ENCODE results near the gene PRKACB. TPM values are rescaled to one million over a fixed set of nuclear protein-coding genes. Genes with fewer than 3 reads are reported as not detected.
A peak's percentile ranks its signal among the peaks of the same experiment; 100 is the strongest.

Gene PRKACB
- total and polyA plus RNA-seq, 10 of the 15 experiments (the other 5 are each of a cell fraction or from before 2014, with no cell fraction given) = 3.1 to 9.0 (median 7.1) TPM; not detected in 1

GRCh38 chr1:84271441-84272151, 127.5 kb downstream of the PRKACB start:
- peak; percentile 61 for DNase-seq (ENCODE audit: low read depth, low spot score)
- H4K20me1 ChIP-seq (ENCODE audit: control insufficient read depth, insufficient read depth) = no peaks in the 10 kb centered on the region
- peak overlapping the region; percentile 32 for H3K4me2 ChIP-seq (ENCODE audit: control insufficient read depth, insufficient read depth)
- H3K79me2 ChIP-seq (ENCODE audit: control insufficient read depth, insufficient read depth, low read length) = no peaks in the 10 kb centered on the region
- peaks cover 15% of the 10 kb centered on the region for H3K4me1 ChIP-seq (ENCODE audit: control insufficient read depth, insufficient read depth, low read length)
- peak overlapping the region; percentile 26; the same call in 1 of the 2 replicates for H3K4me3 ChIP-seq
- POLR2A ChIA-PET = no interaction called here
- H3K9me3 ChIP-seq (replicated peaks; ENCODE audit: control insufficient read depth, insufficient read depth, low read length) = peaks cover 1% of the 10 kb centered on the region; the same call in 1 of the 3 replicates
- BruUV-seq (replicated peaks) = no TSS peak
- WGBS (ENCODE audit: insufficient coverage, insufficient replicate concordance, low lambda C conversion rate, missing lambda C conversion rate) = 10% methylated on average over 6 of the region's 6 CpGs
- H3K27ac ChIP-seq (ENCODE audit: control insufficient read depth, insufficient read depth) = peak overlapping the region; percentile 70
- in situ Hi-C loops (cut with MboI) = no loop called here
- SMC1A ChIA-PET (ENCODE audit: uncharacterized antibody, unreplicated experiment) = no interaction called here
- FAIRE-seq = peak; percentile 85
- intact Hi-C loops (cut with micrococcal nuclease; ENCODE audit: unreplicated experiment) = no loop called here
- peak; percentile 98 for ATAC-seq
- CTCF ChIA-PET = interaction anchor here (0.7 to 1.0 kb wide), 2 partner anchors 208 to 212 kb away, joined by 4 read pairs; no protein-coding TSS in a partner anchor
- H3K9ac ChIP-seq (ENCODE audit: control insufficient read depth, insufficient read depth, low read length) = peak overlapping the region; percentile 15; the same call in 1 of the 2 replicates
- RAD21 ChIA-PET (ENCODE audit: unreplicated experiment) = interaction anchor here (0.5 kb wide), 1 partner anchor 118 kb away, joined by 4 read pairs; no protein-coding TSS in a partner anchor
- H2AFZ ChIP-seq (ENCODE audit: control insufficient read depth, low read depth, low read length) = peak overlapping the region; percentile 72
- no peaks in the 10 kb centered on the region for H3K36me3 ChIP-seq (ENCODE audit: control insufficient read depth in 2 of 2, insufficient read depth in 2 of 2, low read length in 1 of 2)
- H3K27me3 ChIP-seq (replicated peaks in 1 of 2; ENCODE audit: control insufficient read depth in 2 of 2, insufficient read depth in 2 of 2, low read length in 1 of 2) = no peaks in the 10 kb centered on the region
- no peak for TF ChIP-seq SREBF2 (IDR thresholded peaks at IDR 0.05; ENCODE audit: low read length)
- no peak for TF ChIP-seq GATAD2B (conservative IDR thresholded peaks at IDR 0.05; ENCODE audit: low read depth)
- TF ChIP-seq ZBTB4 (CRISPR knock-in tag; IDR thresholded peaks at IDR 0.05) = no peak
- no peak for TF ChIP-seq E2F8 (IDR thresholded peaks at IDR 0.05; ENCODE audit: low read depth, partially characterized antibody)
- TF ChIP-seq RB1 (IDR thresholded peaks at IDR 0.05; ENCODE audit: borderline replicate concordance) = no peak
- TF ChIP-seq NBN (IDR thresholded peaks at IDR 0.05) = no peak
- TF ChIP-seq POU2F2 (IDR thresholded peaks at IDR 0.05; ENCODE audit: borderline replicate concordance, low read depth, low read length) = peak; percentile 90; the same call in 2 of the 3 replicates
- TF ChIP-seq SKIL (IDR thresholded peaks at IDR 0.05; ENCODE audit: low read depth, poor library complexity, severe bottlenecking) = no peak
- no peak for TF ChIP-seq ZNF687 (IDR thresholded peaks at IDR 0.05)
- TF ChIP-seq YY1 (IDR thresholded peaks at IDR 0.05; ENCODE audit: low read depth, low read length) = no peak
